GM21717 (cell line): ENCODE measurements around the gene RAP1GAP.
"Not testable (repeated sequence)": the region's sequence is repeated elsewhere in the genome, so short reads cannot be mapped to it uniquely, and the experiment has no call there.

Experiments
- ATAC-seq: cut with Tn5 transposase; IDR thresholded peaks from one replicate; pipeline ENCODE4 v1.9.1; 2021; ENCODE audit warnings: mild to moderate bottlenecking, moderate library complexity; ENCODE audit not compliant: unreplicated experiment

The RAP1GAP gene

DNA sequence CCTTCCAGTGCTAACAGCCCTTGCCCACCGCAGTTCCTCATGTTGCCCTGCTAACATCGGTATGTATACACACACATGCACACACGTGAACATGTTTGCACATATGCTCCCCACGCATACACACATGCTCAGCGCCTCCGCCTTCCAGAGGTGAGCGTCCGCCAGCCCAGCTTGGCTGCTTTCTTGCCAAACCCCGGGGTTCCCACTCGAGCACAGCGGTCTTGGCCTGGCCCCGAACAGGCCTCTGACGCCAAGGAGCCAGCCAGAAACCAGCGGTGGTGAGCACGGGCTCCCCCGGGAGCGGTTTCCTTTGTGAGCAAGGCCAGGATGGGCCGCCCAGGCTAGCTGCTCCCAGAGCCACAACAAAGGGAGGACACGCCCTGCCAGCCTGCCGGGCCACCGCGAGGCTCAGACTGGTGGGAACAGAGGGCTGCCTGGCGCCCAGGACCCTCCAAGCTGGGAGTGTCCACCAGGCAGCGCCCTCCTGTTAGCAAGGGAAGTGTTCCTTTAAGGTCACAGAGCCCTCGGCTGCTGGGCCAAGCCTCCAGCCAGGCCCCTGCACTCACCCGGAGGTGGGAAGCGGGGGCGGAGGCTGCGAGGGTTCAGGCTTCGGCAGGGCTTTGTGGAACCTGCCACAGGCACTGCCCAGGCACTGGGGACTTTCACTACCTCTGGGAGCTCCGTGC lies 94.5 kb downstream of the RAP1GAP start:
- ATAC-seq: no peak

DNA sequence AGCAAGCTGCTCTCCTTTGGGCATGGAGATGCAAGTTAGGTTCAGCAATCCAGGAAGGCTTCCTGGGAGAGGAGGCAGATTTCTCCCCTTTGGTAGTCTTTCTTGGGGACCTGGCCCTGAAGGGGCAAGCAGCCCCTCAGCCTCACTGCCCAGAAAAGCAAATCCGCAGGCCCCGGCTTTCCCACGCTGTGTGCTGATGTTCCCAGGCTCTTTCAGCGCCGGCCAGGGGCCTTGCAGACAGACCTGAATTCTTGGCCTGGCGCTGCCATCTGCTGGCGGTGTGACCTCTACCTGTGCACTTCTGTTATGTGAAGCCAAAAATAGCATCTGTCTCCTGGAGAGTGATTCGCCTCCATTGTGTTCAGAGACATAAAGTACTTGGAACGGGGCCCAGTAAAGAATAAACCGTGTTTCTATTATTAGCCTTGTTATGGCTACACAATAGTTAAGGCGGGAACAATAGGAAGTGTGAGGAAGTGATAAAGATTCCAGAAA lies 95.1 kb downstream of the RAP1GAP start:
- ATAC-seq: no peak

DNA sequence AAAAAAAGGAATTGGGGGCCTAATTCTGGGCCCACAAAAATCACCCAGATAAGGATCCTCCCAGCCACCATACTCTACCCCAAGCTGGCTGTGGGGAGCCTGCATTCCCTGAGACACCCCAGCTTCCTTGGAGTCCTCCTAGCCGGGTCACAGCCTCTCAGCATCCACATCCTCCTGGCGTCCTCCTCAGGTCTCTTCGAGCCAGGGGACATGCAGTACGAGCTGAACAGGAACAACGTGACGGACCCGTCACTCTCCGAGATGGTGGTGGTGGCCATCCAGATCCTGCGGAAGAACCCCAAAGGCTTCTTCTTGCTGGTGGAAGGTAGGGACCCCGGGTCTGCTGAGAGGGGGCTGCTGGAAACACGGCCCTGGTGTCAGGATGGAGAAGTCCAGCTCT lies 95.7 kb downstream of the RAP1GAP start:
- ATAC-seq: no peak

DNA sequence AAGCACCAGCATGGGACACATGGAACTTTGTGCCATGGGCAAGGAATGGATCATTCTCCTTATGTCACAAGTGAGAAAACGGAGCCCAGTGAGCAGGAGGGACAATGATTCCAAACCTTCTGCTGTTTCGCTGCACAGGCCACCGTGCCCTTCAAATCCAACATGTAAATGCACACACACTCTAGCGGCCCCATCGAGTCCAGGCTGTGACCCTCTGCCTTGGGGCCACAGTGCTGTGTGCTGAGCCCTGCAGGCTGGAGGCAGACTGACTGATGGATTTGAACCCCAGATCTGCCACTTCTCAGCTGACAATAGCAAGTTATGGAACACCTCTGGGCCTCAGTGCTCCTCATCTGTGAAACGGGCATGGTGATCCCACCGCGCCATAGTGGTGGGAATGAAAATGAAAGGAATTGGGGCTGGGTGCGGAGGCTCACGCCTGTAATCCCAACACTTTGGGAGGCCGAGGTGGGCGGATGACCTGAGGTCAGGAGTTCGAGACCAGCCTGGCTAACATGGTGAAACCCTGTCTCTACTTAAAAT lies 96.4 kb downstream of the RAP1GAP start:
- ATAC-seq: no peak

DNA sequence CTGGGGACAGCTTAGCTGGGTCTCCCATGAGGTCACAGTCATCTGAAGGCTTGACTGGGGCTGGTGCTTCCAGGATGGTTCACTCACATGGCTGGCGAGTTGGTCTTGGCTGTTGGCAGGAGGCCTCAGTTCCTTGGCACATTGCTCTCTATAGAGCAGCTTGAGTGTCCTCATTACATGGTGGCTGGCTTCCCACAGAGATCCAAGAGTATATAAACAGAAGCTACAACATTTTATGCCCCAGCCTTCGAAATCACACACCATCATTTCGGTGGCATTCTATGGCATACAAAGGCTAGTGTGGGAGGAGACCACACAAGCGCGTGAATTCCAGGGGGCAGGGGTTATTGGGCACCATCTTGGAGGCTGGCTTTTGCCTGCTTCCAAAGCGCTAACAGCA lies 96.9 kb downstream of the RAP1GAP start:
- ATAC-seq: no peak

DNA sequence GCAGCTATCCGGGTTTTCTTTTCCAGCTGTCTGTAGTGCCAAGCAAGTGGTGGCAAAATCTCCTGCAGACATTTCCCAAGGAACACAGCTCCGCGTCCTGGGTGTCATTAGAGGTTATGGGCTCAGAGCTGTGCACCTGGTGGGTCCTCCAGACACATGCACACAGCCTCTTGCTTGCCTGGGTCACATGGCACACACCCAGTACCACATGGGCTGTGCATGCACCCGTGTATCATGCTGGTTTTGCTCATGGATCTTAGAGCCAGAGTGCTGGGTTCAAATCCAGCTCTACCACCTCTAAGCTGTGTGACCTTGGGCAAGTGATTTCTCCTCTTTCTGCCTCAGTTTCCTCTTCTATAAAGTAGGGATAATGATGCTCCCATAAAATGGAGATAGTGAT lies 98.3 kb downstream of the RAP1GAP start:
- ATAC-seq: no peak

DNA sequence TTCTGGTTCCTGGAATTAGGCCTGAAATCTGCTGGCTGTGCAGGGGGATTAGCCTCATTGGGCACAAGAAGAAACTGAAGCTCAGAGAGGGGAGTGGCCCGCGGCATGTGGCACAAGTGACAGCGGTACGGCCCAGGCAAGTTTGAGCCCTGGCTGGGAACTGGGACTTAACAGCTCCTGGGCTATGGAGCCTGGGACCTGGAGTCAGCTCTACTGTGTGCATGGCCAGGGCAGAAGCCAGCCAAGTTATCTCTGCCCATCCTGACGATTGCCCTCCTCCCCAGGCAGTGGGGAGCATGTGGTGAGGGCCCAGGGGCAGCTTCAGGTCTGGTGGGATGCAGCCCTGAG lies 98.7 kb downstream of the RAP1GAP start:
- no peak for ATAC-seq

DNA sequence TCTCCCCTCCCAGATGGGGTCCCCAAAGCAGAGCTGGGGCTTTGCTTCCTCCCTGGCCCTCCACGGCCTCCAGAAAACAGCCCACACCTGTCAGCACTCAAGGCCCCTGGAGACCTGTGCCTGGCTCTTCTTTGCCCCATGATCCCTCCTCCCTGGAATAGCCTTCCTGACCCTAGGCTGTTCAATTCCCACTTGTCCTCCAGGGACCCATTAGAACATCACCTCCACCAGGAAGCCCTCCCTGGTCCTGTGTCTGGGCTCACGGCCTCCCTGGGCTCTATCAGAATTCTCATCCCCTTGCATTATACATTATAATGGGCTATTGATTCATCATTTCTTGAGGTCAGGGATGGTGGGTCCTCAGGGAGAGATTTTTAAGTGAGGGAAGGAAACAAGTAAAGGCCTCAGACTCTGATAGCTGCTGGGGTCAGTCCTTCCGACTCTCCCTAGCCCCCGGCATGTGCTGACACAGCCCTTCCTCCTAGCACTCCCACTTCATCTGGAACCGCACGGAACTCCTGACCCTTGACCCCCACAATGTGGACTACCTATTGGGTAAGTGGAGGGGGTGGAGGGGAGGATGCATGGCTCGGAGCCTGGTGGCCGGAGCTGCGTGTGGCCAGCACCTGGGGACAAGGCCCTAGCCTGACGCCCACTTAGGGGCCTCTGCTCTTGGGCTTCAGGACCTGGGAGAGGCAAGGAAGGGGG lies 99.2 kb downstream of the RAP1GAP start:
- ATAC-seq: no peak

DNA sequence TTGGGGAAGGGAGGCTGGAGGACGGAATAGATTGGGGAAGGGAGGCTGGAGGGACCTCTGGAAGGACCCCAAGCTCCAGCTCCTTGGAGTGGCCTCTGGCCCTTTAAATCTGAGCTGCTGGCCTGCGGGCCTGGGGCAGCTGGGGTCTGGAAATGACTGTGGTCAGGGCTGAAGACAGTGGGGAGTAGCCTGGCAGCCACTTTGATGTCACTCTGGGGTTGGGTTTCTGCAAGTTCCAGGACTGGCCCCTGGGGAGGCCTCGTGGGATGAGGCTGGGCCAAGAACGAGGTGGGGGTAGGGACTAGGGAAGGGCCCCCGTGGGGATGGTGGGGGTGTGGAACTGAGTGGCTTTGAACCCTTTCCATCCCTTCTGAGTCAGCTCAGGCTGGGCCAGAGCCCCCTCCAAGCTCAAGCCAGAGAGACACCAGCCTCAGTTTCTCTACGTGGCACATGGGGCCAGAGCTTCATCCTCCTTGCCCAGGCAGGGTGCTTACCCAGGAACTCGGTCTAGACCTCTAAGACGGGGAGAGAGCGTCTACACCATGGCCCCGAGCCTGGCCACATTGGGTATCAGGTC lies 100.3 kb downstream of the RAP1GAP start:
- no peak for ATAC-seq

DNA sequence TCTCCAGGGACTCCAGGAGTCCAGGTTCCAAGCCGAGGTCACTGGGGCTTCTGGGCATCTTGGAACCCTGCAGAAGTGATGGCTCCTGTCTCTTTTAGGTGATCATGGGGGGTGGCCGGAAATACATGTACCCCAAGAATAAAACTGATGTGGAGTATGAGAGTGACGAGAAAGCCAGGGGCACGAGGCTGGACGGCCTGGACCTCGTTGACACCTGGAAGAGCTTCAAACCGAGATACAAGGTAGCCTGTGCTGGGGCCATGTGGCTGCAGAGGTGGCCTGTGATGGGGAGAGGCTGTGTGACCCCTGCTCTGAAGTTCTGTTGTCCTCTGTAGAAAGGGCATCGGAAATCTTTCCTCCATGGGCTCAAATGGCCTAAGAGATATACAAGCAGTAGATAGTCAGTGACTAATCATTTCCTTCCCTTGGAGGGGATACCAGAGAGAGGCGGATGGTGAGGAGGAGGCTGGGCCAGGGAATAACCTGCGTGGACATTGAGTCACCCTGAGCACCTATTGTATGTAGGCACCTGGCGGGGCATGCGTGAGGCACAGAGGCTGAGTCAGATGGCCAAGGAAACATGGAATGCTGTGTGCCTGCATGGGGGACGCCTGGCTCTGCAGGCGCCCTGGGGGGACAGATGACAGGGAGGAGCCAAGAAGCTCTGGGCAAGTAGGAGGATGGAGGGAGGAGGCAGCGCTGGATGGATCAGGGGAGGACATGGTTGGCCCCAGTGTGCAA lies 101.0 kb downstream of the RAP1GAP start:
- no peak for ATAC-seq

DNA sequence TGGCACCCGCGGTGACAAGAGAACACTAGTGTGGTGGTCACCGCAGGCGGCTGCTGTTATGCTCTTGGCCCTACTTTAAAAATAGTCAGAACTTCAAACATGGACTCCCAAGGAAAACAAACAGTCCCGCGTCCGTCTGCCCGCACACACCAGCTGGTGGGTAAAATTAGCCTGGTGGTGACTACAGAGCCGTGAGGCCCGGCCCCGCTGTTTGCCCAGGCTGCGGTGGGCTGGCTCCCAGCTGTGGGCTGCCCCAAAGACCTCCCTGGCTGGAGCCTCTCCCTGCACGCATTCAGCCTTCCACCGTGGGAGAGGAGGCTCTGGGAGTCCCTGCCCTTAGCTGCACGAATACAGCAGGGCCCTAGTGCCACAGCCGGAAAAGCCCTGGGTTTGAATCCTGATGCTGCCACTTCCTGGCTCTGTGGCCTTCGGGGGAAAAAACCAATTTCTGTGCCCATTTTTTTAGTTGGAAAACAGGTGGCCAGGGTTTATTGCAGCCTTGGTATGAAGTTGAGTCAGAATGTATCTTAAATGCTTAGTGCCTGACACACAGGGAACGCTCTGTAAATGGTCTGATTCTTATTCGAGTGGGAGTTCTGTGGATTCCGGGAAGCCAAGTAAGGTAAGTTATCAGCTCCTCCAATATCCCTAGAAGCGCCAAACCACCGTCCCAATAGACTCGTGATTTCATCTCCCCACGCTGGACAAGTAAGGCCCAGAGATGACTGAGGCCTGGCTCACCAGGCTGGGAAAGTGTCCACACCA lies 101.7 kb downstream of the RAP1GAP start:
- ATAC-seq: no peak

DNA sequence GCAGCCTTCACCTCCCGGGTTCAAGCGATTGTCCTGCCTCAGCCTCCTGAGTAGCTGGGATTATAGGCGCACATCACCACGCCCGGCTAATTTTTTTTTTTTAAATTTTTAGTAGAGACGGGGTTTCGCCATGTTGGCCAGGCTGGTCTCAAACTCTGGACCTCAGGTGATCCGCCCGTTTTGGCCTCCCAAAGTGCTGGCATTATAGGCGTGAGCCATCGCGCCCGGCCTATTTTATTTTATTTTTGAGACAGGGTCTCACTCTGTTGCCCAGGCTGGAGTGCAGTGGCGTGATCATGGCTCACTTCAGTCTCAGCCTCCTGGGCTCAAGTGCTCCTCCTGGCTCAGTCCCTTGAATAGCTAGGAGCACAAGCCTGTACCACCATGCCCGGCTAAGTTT lies 102.8 kb downstream of the RAP1GAP start:
- ATAC-seq: not testable (repeated sequence)

DNA sequence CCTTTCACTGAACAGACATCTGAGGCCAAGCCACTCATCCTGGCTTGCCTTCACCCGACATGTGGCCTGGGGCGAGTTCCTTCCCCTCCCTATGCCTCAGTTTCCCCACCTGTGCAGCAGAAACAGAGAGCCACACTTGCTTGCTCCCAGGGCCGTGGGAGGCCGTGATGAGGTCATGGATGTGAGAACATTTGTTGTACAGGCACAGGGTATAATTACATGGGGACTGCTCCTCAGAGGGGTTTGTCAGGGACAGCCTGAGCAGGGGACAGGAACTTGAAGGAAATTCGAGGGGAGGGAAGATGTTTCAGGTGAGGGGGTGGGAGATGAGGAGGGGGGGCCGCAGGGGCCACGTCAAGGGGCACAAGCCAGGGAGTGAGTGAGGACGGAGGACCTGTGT lies 103.9 kb downstream of the RAP1GAP start:
- no peak for ATAC-seq

DNA sequence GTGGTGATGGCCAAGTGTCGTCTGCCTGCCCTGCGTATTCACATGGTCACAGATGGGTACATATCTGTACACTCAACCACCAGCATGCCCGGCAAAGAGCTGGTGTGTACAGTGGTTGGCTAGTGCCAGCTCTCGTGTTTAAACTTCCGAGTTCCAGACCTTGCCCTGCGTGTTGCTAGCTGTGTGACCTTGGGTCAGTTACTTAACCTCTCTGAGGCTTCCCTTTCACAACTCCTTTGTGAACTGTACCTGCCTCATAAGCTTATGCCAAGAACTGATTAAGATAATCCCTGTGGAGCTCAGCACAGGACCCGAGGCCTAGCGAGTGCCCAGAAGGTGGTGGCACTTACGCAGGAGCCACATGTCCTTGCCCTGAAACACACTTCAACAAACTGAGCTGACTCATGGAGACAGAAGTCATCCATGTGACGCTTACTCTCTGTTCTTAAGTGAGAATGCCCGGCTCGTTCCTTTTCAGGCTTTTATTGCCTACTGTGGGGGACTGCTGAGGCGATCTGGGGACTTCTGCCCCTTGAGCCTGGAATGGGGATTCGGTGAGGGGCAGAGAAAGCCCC lies 104.5 kb downstream of the RAP1GAP start:
- ATAC-seq: no peak

DNA sequence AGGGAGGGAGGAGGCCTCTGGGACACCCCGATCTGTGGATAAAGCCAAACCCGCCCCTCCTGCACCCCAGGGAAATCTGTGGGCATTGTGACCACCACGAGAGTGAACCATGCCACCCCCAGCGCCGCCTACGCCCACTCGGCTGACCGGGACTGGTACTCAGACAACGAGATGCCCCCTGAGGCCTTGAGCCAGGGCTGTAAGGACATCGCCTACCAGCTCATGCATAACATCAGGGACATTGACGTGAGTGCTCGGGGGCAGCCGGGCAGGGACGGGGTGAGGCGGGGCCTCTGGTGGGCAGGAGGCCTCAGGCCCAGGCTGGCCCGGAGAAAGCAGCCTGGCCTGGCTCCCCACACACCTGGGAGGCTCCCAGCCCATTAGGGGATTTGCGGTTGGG lies 105.2 kb downstream of the RAP1GAP start:
- ATAC-seq: no peak

DNA sequence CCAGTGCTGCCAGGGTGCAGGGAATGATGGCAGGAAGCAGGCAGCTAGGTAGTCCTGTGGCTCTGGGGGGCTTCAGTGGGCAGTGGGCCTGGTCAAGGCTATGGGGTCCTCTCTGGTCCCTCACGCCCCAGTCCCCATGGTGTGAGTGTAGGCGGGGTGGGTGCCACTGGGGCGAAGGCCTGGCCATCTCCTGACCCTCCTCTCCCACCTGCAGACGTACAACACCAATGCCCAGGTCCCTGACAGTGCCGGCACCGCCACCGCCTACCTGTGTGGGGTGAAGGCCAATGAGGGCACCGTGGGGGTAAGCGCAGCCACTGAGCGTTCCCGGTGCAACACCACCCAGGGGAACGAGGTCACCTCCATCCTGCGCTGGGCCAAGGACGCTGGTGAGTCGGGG lies 106.3 kb downstream of the RAP1GAP start:
- ATAC-seq: no peak

DNA sequence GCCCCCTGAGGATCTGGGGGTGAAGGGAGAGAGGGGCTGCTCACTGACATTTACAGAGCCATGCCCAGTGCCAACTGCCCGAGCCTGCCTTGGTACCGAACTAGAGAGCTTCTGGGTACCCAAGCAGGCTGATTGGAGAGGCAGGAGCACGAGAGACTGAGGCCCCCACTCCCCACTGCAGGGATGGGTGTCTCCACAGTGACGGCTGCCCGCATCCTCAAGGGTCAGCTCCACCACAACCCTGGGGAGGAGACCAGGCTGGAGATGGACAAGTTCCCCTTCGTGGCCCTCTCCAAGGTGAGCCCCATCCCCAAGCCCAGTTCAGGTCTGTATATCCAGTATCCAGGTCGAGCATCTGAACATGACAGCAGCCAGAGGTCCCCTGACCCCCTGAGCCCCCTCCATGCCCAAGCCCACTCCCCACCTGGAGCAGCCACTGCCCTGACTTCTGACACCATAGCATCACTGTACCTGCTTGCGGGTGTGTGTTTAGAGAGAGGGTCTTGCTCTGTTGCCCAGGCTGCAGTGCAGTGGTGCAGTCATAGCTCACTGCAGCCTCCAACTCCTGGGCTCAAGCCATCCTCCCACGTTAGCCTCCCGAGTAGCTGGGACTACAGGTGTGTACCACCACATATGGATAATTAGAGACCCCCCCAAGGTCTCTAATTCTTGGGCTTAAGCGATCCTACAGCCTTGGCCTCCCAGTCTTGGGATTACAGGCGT lies 108.1 kb downstream of the RAP1GAP start:
- ATAC-seq: no peak

DNA sequence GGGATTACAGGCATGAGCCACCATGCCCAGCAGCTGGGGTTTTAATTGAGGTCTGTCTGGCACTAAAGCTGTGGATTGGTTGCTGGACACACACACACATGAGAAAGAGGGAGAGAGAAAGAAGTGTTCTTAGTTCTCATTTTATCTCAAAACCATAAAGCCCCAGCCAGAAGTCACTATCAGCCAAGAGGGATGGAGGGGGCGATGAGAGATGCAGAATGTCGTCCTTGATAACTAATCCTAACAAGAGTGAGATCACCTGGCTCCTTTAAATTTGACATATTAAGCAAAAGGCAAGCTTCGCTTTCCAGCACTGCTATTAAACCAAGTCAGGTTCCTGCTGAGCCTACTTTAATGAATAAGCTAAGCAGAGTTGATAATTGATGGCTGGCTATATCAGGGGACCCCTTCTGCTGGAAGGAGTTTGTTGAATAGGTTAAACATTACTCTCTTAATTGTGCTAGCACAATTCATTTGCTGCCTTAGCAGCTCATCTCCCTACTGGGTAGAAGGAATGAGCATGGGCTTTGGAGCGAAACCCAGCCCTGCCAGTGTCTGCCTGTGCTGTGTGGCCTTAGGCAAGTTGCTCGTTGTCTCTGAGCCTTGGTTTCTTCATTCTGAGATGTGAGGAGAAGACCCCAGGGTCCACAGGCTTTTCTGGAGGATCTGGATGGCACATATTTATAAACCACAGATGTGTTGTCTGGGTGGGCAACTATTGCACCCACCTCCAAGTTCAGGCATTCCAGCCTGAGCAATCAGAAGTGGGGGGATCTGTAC lies 109.2 kb downstream of the RAP1GAP start:
- ATAC-seq: no peak
